Activated T-cell treated with anti-CD3 and anti-CD28 coated beads, Interleukin-2, amount 50 U/mL, for 72 hours (primary cell): ENCODE data around the gene TP53I13. TPM values are rescaled to one million over a fixed set of nuclear protein-coding genes. Genes with fewer than 3 reads are reported as not detected.

Source experiments
- ATAC-seq, 2 donors: fragments of 150-1000 bp; cut with Tn5 transposase; replicated peaks in 1 of 2; 2 replicates each; pipeline ENCODE4 v1.10.0; 2021; ENCODE audit warnings: moderate library complexity in 2 of 2, mild to moderate bottlenecking in 1 of 2
- DNase-seq, 2 donors: peaks; one replicate each; pipeline ENCODE4 v3.0.0; 2021 to 2022; ENCODE audit warnings: mixed read lengths in 1 of 2
- H3K27ac Mint-ChIP-seq: one replicate; pipeline ENCODE4 v1.8.0; 2022; ENCODE audit warnings: mild to moderate bottlenecking, moderate library complexity, mixed read lengths
- H3K27me3 Mint-ChIP-seq: one replicate; pipeline ENCODE4 v1.8.0; 2022; ENCODE audit warnings: low read depth, mixed read lengths
- H3K36me3 Mint-ChIP-seq, 2 donors: one replicate each; pipeline ENCODE4 v1.8.0; 2022; ENCODE audit warnings: mixed read lengths in 2 of 2, mild to moderate bottlenecking in 1 of 2; ENCODE audit not compliant: insufficient read depth in 2 of 2
- H3K4me1 Mint-ChIP-seq: one replicate; pipeline ENCODE4 v1.8.0; 2022; ENCODE audit warnings: low read depth, mixed read lengths
- H3K4me3 Mint-ChIP-seq, 2 donors: one replicate each; pipeline ENCODE4 v1.8.0; 2022; ENCODE audit warnings: mild to moderate bottlenecking in 2 of 2, mixed read lengths in 2 of 2, moderate library complexity in 2 of 2
- H3K9me3 Mint-ChIP-seq, 2 donors: one replicate each; pipeline ENCODE4 v1.8.0; 2022; ENCODE audit warnings: mixed read lengths in 2 of 2
- total RNA-seq, 2 donors: library from RNA; stranded (reverse); gene quantifications; one replicate each; pipeline ENCODE4 v1.2.3, GENCODE V29; 2022

Gene TP53I13
- total RNA-seq, 2 donors from 2014 or later: 77.4 to 103 TPM

GRCh38 chr17:29571883-29572681 is 3.6 kb downstream of the TP53I13 start:
- DNase-seq: no peak
- Mint-ChIP-seq H3K36me3 (peaks cover 0 to 3% of the 10 kb centered on the region in 2 donors), H3K4me3 (no peak overlapping the region), H3K4me1 (peaks cover 22% of the 10 kb centered on the region), H3K9me3 (no peaks in the 10 kb centered on the region), H3K27ac (no peak overlapping the region), H3K27me3 (no peaks in the 10 kb centered on the region)
- no peak for ATAC-seq

DNA sequence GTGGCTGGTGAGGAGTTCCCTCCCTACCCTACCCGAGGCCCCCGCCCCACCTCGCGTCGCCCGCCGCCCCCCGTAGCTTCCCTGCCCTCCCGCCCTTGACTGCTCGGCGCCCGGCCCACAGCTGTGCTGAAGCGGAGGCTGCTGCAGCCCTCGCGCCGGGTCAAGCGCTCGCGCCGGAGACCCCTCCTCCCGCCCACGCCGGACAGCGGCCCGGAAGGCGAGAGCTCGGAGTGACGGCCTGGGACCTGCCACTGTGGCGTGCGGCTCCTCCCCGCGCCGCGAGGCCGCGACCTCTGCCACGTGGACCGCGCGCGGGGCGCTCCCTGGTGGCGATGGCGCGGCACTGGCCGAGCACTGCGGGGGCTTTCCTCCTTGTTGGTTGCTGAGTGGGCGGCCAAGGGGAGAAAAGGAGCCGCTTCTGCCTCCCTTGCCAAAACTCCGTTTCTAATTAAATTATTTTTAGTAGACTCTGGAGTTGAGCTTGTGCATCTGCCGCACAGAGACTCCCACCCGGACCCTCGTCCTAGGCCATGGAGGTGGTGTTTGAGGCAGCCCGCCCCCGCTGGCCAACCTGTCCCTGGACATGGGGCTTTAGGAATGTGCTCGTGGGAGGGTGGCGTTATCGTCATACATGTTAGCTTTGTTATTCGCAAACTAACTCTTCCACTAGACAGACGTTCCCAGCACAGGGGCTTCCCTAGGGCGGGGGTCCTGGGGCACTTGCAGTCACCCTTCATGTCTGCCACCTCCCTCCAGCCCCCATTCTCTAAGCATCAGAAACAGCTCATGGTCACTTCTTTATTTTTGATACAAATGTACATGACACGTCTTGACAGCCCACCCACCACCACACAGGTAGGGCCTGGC is 4.4 kb downstream of the TP53I13 start:
- Mint-ChIP-seq H3K9me3 (no peaks in the 10 kb centered on the region), H3K36me3 (peaks cover 0 to 5% of the 10 kb centered on the region in 2 donors), H3K4me1 (peaks cover 22% of the 10 kb centered on the region), H3K27me3 (no peaks in the 10 kb centered on the region), H3K4me3 (no peak overlapping the region), H3K27ac (peak overlapping the region; percentile 42)
- DNase-seq: peak; percentile 70 to 81
- peak in 1 of 2 donors; percentile 55 for ATAC-seq

DNA sequence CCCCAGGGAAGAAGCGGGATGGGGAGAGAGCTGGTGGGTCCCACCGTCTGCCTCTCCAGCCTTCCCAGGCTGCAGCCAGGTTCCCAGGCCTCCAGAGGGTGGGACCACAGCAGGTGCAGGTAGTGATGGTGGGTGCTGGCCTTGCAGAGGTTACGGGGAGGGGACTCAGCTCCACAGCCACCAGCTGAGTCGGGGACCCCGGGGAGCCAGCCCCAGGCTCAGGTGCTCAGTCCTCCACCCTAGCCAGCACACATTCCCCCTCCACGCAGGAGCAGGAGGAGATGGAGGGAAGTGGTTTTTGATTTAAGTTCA is 5.0 kb downstream of the TP53I13 start:
- Mint-ChIP-seq H3K27me3 (no peaks in the 10 kb centered on the region), H3K36me3 (peaks cover 0 to 5% of the 10 kb centered on the region in 2 donors), H3K27ac (no peak overlapping the region), H3K4me3 (no peak overlapping the region), H3K4me1 (peaks cover 22% of the 10 kb centered on the region), H3K9me3 (no peaks in the 10 kb centered on the region)
- no peak for DNase-seq
- no peak for ATAC-seq

GRCh38 chr17:29573871-29574731 is 5.6 kb downstream of the TP53I13 start:
- no peak for ATAC-seq

DNA sequence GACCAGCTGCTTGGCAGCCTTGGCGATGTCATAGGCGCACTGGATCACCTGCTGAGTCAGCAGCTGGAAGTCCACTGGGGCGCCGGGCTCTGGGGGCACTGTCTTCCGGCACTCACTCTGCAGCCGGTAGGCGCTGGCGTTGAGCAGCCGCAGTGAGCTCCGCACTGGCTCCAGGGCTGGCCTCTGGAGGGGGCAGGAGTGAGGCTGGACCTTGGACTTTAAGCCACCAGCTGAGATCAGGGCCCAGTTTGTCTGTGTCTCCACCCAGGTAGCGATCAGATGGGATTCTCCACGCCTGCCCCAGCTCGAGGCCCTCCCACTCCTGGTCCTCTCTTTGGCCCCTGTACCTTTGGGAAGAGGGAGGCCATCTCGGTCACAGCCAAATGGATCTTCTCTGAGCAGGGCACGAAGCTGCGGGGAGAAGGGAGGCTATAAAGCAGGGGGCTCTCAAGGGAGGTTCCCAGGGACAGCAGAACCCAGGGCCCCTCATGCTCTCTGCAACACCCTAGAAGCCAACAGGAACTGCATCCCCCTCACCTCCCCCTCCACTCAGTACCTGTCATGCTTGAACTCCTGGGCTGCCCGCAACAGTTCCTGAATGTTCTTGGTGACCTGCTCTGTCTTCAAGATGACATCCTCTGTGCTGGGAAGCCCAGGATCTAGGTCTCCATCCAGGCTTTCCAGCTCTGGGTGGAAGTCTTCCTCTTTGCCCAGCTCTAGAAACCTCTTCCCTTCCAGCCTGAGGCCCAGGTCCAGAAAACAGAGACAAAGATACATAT is 6.4 kb downstream of the TP53I13 start:
- no peak overlapping the region for H3K4me3 Mint-ChIP-seq
- H3K4me1 Mint-ChIP-seq: peaks cover 18% of the 10 kb centered on the region
- ATAC-seq: no peak
- peaks cover 0 to 7% of the 10 kb centered on the region in 2 donors for H3K36me3 Mint-ChIP-seq
- DNase-seq: no peak
- H3K9me3 Mint-ChIP-seq: no peaks in the 10 kb centered on the region
- no peak overlapping the region for H3K27ac Mint-ChIP-seq
- H3K27me3 Mint-ChIP-seq: no peaks in the 10 kb centered on the region

More at GRCh38 chr17:29573871-29574731, 5.6 kb downstream of the TP53I13 start:
- Mint-ChIP-seq H3K9me3 (no peaks in the 10 kb centered on the region), H3K27ac (no peak overlapping the region), H3K4me1 (peaks cover 20% of the 10 kb centered on the region), H3K36me3 (peaks cover 0 to 6% of the 10 kb centered on the region in 2 donors), H3K4me3 (no peak overlapping the region), H3K27me3 (no peaks in the 10 kb centered on the region)
- no peak for DNase-seq

DNA sequence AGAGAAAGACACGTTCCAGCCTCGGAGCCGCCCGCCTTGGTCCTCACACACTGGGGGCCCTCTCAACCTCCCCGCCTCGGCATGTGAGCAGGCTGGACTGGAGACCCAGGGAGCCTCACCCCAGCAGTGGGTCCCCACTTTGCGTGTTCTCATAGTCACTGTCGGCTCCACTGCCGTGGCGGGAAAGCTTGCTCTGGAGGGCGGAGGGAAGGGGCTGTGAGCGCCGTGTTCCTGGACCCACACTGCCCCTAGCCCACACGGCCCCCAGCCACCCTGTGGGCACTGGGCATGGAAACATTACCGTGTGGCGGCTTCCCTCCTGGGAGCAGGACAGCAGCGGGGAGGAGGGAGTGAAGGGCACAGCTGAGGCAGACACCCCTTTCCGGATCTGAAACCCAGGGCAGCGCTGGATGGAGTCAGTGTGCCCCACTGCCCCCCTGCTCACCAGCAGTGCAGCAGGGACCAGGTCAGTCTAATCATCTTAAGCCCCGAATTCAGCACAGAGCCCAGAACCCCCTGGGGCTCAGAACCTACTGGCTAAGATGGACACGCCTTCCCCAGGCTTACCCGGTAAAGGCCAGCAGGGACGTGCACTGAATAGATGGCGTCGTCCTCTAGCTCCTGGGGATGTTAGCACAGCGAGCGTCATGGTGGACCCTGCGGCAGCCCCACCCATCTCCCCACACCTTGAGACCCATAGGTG is 7.2 kb downstream of the TP53I13 start:
- Mint-ChIP-seq H3K4me3 (no peak overlapping the region), H3K27me3 (no peaks in the 10 kb centered on the region), H3K36me3 (peaks cover 2 to 8% of the 10 kb centered on the region in 2 donors), H3K4me1 (peaks cover 23% of the 10 kb centered on the region), H3K27ac (no peak overlapping the region), H3K9me3 (no peaks in the 10 kb centered on the region)
- DNase-seq: no peak
- ATAC-seq: no peak

DNA sequence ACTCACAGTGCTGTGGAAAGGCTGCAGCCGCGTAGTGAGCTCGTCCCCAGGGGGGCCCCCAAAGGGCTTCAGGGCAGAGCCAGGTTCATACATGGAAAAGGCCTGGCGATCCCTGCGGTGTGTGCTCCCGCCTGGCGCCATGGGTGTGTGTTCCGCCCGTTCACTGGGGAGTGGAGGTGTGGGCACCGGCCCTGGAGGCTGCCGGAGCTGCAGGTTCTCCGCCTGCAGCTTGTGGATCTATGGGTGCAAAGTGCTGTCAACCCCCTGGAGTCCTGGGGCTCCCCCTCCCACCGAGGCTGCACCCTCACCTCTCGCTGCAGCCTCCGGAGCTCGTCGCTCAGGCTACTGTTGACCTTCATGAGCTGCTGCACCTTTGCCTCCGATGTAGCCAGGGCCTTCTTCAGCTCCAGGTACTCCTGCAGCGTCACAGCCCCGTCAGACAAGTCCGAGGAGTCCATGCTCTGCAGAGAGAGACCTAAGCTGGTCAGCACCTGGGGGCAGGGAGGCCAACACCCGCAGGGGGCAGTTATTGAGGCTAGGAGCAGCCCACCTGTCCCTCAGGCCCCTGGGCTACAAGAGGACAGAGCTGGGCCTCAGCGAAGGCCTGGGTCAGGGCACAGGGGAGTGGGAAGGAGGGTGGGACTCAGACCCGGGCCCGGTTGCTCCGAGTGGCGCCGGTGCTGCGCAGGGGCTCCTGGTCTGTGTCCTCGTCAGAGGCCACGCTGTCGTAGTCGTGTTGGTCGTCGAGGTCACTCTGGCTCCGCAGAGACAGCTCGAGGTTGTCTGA is 7.9 kb downstream of the TP53I13 start:
- Mint-ChIP-seq H3K36me3 (peaks cover 2 to 7% of the 10 kb centered on the region in 2 donors), H3K9me3 (no peaks in the 10 kb centered on the region), H3K27me3 (no peaks in the 10 kb centered on the region), H3K4me1 (peaks cover 24% of the 10 kb centered on the region), H3K27ac (no peak overlapping the region), H3K4me3 (no peak overlapping the region)
- ATAC-seq (no peak), DNase-seq (no peak)

DNA sequence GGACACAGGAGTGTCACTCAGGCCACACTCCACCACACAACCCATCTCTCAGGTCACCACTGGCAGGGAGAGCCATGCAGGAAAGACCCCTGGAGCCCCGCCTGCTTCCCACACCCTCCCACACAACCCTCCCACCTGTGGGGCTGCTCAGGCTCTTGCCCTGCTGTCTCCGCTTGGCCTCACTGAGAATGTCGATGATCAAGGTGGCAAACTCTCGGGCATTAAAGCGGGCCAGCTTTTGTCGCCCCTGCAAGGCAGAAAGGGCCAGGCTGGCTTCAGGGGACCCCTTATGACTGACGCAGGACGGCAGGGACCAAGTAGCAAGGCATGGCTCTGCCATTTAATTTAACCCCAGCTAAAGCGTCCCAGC is 8.5 kb downstream of the TP53I13 start:
- DNase-seq (no peak), ATAC-seq (no peak)
- H3K4me1 Mint-ChIP-seq: peaks cover 24% of the 10 kb centered on the region
- no peak overlapping the region for H3K27ac Mint-ChIP-seq
- H3K4me3 Mint-ChIP-seq: no peak overlapping the region
- H3K9me3 Mint-ChIP-seq: no peaks in the 10 kb centered on the region
- peaks cover 2 to 7% of the 10 kb centered on the region in 2 donors for H3K36me3 Mint-ChIP-seq
- no peaks in the 10 kb centered on the region for H3K27me3 Mint-ChIP-seq

- H3K9me3 Mint-ChIP-seq: no peaks in the 10 kb centered on the region
- DNase-seq (no peak), ATAC-seq (no peak)
- no peak overlapping the region for H3K4me3 Mint-ChIP-seq
- peaks cover 7 to 11% of the 10 kb centered on the region in 2 donors for H3K36me3 Mint-ChIP-seq
- H3K27ac Mint-ChIP-seq: no peak overlapping the region
- peaks cover 24% of the 10 kb centered on the region for H3K4me1 Mint-ChIP-seq
- no peaks in the 10 kb centered on the region for H3K27me3 Mint-ChIP-seq
Measured at GRCh38 chr17:29577385-29578211, 9.1 kb downstream of the TP53I13 start.

DNA sequence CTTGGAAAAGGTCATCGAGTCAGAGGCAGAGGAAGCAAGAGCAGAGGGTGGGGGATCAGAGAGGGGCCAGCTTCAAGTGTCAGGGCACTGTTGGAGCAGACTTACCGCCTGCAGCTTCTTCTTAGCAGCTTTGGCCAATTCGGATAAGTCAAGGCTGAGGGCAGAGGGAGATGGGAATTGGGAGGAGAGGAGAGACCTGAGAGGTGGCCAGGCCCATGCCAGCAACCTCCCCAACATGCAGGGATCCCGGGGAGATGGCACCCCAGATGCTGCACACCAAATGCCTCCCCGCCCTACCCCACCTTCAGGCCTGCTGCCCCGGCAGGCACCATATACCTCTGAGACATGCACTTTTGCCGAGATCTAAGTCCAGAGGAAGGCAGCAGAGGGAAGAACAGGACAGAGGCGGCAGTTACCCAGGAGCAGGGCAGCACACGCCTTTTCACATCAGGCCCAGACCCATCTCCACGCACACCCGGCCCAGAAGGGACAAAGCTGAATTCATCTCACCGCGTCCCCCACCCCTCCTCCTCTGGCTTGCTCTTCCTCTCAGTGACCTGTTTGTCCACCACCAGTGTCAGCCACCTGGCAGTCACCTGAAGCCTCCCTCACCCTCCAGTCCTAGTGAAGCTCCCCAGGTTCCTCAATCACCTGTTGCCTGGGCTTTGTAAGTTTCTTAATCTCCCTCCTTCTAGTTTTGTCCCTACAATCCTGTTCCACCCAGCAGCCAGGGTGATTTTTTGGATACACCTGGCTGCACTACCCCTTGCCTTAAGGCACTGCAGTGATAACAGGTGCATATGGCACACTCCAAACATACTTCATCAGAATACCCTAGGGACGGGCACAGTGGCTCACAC is 10.4 kb downstream of the TP53I13 start:
- H3K9me3 Mint-ChIP-seq: no peaks in the 10 kb centered on the region
- no peak for DNase-seq
- peaks cover 23% of the 10 kb centered on the region for H3K4me1 Mint-ChIP-seq
- no peaks in the 10 kb centered on the region for H3K27me3 Mint-ChIP-seq
- H3K4me3 Mint-ChIP-seq: no peak overlapping the region
- H3K36me3 Mint-ChIP-seq: peaks cover 13 to 18% of the 10 kb centered on the region in 2 donors
- H3K27ac Mint-ChIP-seq: no peak overlapping the region
- ATAC-seq: no peak
